Measurements from ENCODE around the gene ADIPOQ. TPM values are rescaled to one million over a fixed set of nuclear protein-coding genes. Genes with fewer than 3 reads are reported as not detected.
"Not testable (repeated sequence)": the region's sequence is repeated elsewhere in the genome, so short reads cannot be mapped to it uniquely, and the experiment has no call there.

Gene ADIPOQ
- polyA plus RNA-seq, 3 donors: 0.01 to 0.08 TPM; not detected in 1

- not testable (repeated sequence) for DNase-seq (ENCODE audit: extremely low read depth in 1 of 11, low read depth in 9 of 11, low spot score in 4 of 11)
Measured at GRCh38 chr3:186865215-186865853, 22.8 kb downstream of the ADIPOQ start.

- not testable (repeated sequence) for DNase-seq (ENCODE audit: extremely low read depth in 1 of 11, low read depth in 9 of 11, low spot score in 4 of 11)
Measured at GRCh38 chr3:186866095-186866494, 23.6 kb downstream of the ADIPOQ start.

GRCh38 chr3:186869253-186870100, 27.0 kb downstream of the ADIPOQ start:
- no peak for DNase-seq (ENCODE audit: extremely low read depth in 1 of 11, low read depth in 9 of 11, low spot score in 4 of 11)

- no peak for DNase-seq (ENCODE audit: extremely low read depth in 1 of 11, low read depth in 9 of 11, low spot score in 4 of 11)
Measured at GRCh38 chr3:186870421-186871201, 28.1 kb downstream of the ADIPOQ start.

GRCh38 chr3:186871403-186871924, 29.0 kb downstream of the ADIPOQ start:
- DNase-seq (ENCODE audit: extremely low read depth in 1 of 11, low read depth in 9 of 11, low spot score in 4 of 11): no peak

- not testable (repeated sequence) for DNase-seq (ENCODE audit: extremely low read depth in 1 of 11, low read depth in 9 of 11, low spot score in 4 of 11)
Measured at GRCh38 chr3:186873796-186874195, 31.3 kb downstream of the ADIPOQ start.

GRCh38 chr3:186874216-186874615, 31.7 kb downstream of the ADIPOQ start:
- DNase-seq (ENCODE audit: extremely low read depth in 1 of 11, low read depth in 9 of 11, low spot score in 4 of 11): not testable (repeated sequence)

GRCh38 chr3:186874841-186875240, 32.3 kb downstream of the ADIPOQ start:
- DNase-seq (ENCODE audit: extremely low read depth in 1 of 11, low read depth in 9 of 11, low spot score in 4 of 11): not testable (repeated sequence)

- no peak for DNase-seq (ENCODE audit: extremely low read depth in 1 of 11, low read depth in 9 of 11, low spot score in 4 of 11)
Measured at GRCh38 chr3:186875708-186876107, 33.2 kb downstream of the ADIPOQ start.

GRCh38 chr3:186879781-186880180, 37.3 kb downstream of the ADIPOQ start:
- DNase-seq (ENCODE audit: extremely low read depth in 1 of 11, low read depth in 9 of 11, low spot score in 4 of 11): no peak

GRCh38 chr3:186880406-186880805, 37.9 kb downstream of the ADIPOQ start:
- DNase-seq (ENCODE audit: extremely low read depth in 1 of 11, low read depth in 9 of 11, low spot score in 4 of 11): no peak

- DNase-seq (ENCODE audit: extremely low read depth in 1 of 11, low read depth in 9 of 11, low spot score in 4 of 11): no peak
Measured at GRCh38 chr3:186882150-186882524, 39.6 kb downstream of the ADIPOQ start.

GRCh38 chr3:186882881-186883685, 40.6 kb downstream of the ADIPOQ start:
- DNase-seq (ENCODE audit: extremely low read depth in 1 of 11, low read depth in 9 of 11, low spot score in 4 of 11): no peak

- no peak for DNase-seq (ENCODE audit: extremely low read depth in 1 of 11, low read depth in 9 of 11, low spot score in 4 of 11)
Measured at GRCh38 chr3:186883686-186884058, 41.2 kb downstream of the ADIPOQ start.

GRCh38 chr3:186884868-186885267, 42.4 kb downstream of the ADIPOQ start:
- DNase-seq (ENCODE audit: extremely low read depth in 1 of 11, low read depth in 9 of 11, low spot score in 4 of 11): not testable (repeated sequence)

- DNase-seq (ENCODE audit: extremely low read depth in 1 of 11, low read depth in 9 of 11, low spot score in 4 of 11): no peak
Measured at GRCh38 chr3:186886202-186886981, 43.9 kb downstream of the ADIPOQ start.

- not testable (repeated sequence) for DNase-seq (ENCODE audit: extremely low read depth in 1 of 11, low read depth in 9 of 11, low spot score in 4 of 11)
Measured at GRCh38 chr3:186887507-186887938, 45.0 kb downstream of the ADIPOQ start.

GRCh38 chr3:186888569-186888968, 46.1 kb downstream of the ADIPOQ start:
- DNase-seq (ENCODE audit: extremely low read depth in 1 of 11, low read depth in 9 of 11, low spot score in 4 of 11): peak in 3 of 11 donors; percentile 17 to 45 (median 30)

All from renal cortex interstitium (tissue), 11 donors.